ENCODE results near the gene PLD1. TPM values are rescaled to one million over a fixed set of nuclear protein-coding genes. Genes with fewer than 3 reads are reported as not detected.

Gene PLD1
- total RNA-seq, 4 donors from 2014 or later, result 30.9 to 67.9 (median 56.0) TPM

DNA sequence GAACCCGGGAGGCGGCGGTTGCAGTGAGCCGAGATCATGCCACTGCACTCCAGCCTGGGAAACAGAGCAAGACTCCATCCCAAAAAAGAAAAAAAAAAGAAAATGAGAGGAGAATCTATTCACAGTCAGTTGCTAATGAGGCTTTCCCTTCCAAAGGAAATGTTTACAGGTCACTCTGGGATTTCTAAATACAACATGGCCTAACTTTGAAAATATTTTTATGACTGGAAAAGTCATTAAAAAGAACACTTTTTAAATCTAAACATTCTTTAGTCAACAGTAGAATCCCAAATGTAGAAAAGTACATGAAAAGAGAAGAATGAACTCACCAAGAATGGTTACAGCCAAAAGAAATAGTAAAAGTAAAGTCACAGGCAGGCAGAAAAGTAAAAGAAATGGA lies 78.6 kb downstream of the PLD1 start:
- no peak for DNase-seq
- 66 to 83% methylated on average over 4 of the region's 4 CpGs for WGBS, 2 donors
- no peak for TF ChIP-seq POLR2A (IDR thresholded peaks at IDR 0.05)

DNA sequence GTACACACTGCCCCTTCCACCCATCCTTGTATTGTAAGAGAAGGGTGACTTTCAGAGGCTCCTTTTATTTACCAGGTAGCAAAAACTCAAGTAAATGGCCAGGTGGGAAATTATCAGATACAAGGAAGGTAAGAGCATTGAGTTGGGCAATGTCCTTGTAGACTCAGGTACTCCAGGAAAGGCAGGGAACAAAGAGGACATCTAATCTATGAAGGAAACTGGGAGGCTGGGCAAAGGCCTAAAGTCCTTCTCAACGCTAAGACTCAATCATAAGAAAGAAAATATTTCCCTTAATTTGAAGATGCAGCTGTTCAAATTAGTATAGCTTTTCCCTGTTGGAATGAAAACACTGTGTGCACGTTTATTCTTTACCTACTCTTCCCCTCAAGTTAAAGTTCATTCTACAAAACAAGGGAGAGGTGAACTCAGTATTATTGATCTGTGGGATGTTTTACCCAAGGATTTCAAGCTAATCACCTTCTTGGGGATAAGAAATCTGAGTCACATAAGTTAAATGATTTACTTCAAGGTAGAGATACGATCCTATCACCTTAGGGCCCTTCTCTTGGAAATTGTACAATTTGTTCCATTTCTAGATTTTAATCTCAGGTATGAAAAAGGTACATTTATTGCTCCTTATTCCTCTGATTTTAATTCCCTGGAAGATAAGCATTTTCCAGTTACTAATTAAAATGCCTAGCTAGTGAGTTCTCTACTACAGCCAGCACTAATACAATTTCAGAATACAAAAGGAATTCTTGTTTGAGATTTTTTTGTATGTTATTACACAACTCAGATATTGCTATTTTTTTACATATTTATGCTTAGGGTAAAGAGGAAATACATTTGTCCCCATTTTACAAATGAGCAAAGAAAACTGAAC lies 80.6 kb downstream of the PLD1 start:
- no peak for DNase-seq
- 89 to 91% methylated on average over 3 of the region's 3 CpGs for WGBS, 2 donors
- no peak overlapping the region for H3K27ac ChIP-seq
- no peak overlapping the region for H3K4me3 ChIP-seq
- no peaks in the 10 kb centered on the region for H3K27me3 ChIP-seq
- H3K36me3 ChIP-seq, result peaks cover 3 to 92% (median 3%) of the 10 kb centered on the region in 3 donors
- no peaks in the 10 kb centered on the region for H3K4me1 ChIP-seq
- no peaks in the 10 kb centered on the region for H3K9me3 ChIP-seq
- intact Hi-C loops (cut with DNase I), result no loop called here
- TF ChIP-seq, protein P1, sequence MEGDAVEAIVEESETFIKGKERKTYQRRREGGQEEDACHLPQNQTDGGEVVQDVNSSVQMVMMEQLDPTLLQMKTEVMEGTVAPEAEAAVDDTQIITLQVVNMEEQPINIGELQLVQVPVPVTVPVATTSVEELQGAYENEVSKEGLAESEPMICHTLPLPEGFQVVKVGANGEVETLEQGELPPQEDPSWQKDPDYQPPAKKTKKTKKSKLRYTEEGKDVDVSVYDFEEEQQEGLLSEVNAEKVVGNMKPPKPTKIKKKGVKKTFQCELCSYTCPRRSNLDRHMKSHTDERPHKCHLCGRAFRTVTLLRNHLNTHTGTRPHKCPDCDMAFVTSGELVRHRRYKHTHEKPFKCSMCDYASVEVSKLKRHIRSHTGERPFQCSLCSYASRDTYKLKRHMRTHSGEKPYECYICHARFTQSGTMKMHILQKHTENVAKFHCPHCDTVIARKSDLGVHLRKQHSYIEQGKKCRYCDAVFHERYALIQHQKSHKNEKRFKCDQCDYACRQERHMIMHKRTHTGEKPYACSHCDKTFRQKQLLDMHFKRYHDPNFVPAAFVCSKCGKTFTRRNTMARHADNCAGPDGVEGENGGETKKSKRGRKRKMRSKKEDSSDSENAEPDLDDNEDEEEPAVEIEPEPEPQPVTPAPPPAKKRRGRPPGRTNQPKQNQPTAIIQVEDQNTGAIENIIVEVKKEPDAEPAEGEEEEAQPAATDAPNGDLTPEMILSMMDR (IDR thresholded peaks at IDR 0.05), result no peak
- no peak for TF ChIP-seq POLR2A (IDR thresholded peaks at IDR 0.05)

More for the DNA sequence above, 78.6 kb downstream of the PLD1 start:
- Histone ChIP-seq H3K27ac (no peak overlapping the region), H3K27me3 (no peaks in the 10 kb centered on the region), H3K36me3 (peaks cover 3 to 92% (median 5%) of the 10 kb centered on the region in 3 donors), H3K9me3 (no peaks in the 10 kb centered on the region), H3K4me3 (no peak overlapping the region), H3K4me1 (no peaks in the 10 kb centered on the region)
- intact Hi-C loops (cut with DNase I), result no loop called here

DNA sequence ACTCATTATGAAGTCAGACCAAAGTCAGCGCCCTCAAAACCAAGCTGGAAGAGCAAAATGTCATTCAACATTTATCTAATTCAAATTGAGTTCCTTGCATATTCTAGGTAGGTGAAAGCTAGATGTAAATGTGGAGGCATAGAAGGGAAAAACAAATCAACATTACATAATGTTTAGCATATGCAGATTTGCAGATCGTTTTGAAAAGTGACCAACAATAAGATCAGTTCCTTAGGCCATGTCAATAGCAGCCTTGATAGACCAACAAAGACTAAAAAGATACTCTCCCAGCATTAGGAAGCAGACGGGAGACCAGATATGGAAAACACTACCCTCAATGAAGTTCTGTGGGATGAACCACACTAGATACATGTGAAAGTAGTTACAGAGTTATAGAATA lies 83.0 kb downstream of the PLD1 start:
- Histone ChIP-seq H3K9me3 (no peaks in the 10 kb centered on the region), H3K36me3 (peaks cover 0 to 92% (median 9%) of the 10 kb centered on the region in 3 donors), H3K4me1 (no peaks in the 10 kb centered on the region), H3K27me3 (no peaks in the 10 kb centered on the region), H3K27ac (no peak overlapping the region), H3K4me3 (no peak overlapping the region)
- TF ChIP-seq POLR2A (IDR thresholded peaks at IDR 0.05), result no peak
- TF ChIP-seq, protein P1 (IDR thresholded peaks at IDR 0.05), result no peak
- no peak for DNase-seq
- intact Hi-C loops (cut with DNase I), result no loop called here
- 78 to 85% methylated on average over 3 of the region's 3 CpGs for WGBS, 2 donors

DNA sequence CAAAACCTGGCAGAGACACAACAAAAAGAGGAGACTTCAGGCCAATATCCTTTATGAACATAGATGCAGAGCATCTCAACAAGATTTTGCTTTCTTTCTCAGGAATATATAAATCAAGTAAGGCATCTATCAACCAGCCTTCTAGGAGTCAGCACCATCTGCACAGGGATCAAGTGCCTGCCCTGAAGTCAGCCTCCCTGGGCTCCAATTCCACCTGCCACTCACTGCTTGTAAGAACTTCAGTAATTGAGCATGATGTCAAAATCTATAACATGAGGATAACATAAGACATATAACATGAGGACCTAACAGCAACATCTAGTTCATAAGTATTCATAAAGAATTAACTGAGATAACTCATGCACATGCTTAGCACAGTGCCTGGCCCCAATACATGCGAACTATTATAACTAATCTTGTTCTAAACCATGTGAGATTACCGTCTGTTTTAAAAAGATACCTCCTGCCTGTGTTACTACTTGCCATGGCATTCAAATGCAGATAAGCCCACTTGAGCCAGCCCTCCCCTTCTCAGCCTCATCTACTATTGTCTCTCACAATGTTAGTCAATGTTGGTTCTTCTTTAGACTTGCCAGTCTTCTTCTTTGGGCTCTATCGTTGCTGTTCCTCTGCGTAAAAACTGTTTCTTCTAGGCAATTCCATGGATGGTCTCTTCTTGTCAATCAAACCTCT lies 91.6 kb downstream of the PLD1 start:
- Histone ChIP-seq H3K9me3 (no peaks in the 10 kb centered on the region), H3K27ac (no peak overlapping the region), H3K4me1 (no peaks in the 10 kb centered on the region), H3K27me3 (no peaks in the 10 kb centered on the region), H3K36me3 (peaks cover 0 to 90% (median 1%) of the 10 kb centered on the region in 3 donors), H3K4me3 (no peak overlapping the region)
- 93 to 95% methylated on average over 4 of the region's 4 CpGs for WGBS, 2 donors
- intact Hi-C loops (cut with DNase I), result no loop called here
- no peak for TF ChIP-seq POLR2A (IDR thresholded peaks at IDR 0.05)
- TF ChIP-seq, protein P1 (IDR thresholded peaks at IDR 0.05), result no peak
- DNase-seq, result no peak

DNA sequence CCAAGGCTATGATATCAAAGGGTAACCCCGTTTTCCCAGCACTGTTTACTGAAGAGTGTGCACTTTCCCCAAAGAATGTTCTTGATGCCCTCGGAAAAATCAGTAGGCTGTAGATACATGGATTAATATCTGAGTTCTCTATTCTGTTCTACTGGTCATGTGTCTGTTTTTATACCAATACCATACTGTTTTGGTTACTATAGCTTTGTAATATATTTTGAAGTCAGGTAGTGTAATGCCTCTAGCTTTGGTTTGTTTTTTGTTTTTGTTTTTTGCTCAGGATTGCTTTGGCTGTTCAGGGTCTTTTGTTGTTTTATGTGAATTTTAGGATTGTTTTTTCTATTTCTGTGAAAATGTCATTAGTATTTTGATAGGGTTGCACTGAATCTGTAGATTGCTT lies 95.1 kb downstream of the PLD1 start:
- H3K36me3 ChIP-seq, result peaks cover 0 to 90% (median 0%) of the 10 kb centered on the region in 3 donors
- H3K4me1 ChIP-seq, result no peaks in the 10 kb centered on the region
- no peaks in the 10 kb centered on the region for H3K27me3 ChIP-seq
- WGBS, 2 donors, result 90 to 91% methylated on average over 2 of the region's 2 CpGs
- H3K27ac ChIP-seq, result no peak overlapping the region
- no peaks in the 10 kb centered on the region for H3K9me3 ChIP-seq
- no peak overlapping the region for H3K4me3 ChIP-seq
- intact Hi-C loops (cut with DNase I), result no loop called here
- no peak for TF ChIP-seq POLR2A (IDR thresholded peaks at IDR 0.05)
- TF ChIP-seq, protein P1 (IDR thresholded peaks at IDR 0.05), result no peak
- DNase-seq, result no peak

Measured in esophagus squamous epithelium (tissue), 5 donors.